Measurements from ENCODE around the gene GRAMD1B. TPM values are rescaled to one million over a fixed set of nuclear protein-coding genes. Genes with fewer than 3 reads are reported as not detected.

Gene GRAMD1B
- total RNA-seq, 1 donor from 2014 or later = 40.7 TPM

Other genes with a start within 250 kb of the GRAMD1B start
- 0.09 TPM in 1 of 2 replicates, not detected in the other for gene CLMP, start 235.0 kb upstream of the GRAMD1B start, total RNA-seq
- not detected in 2 replicates for gene SCN3B, start 224.4 kb downstream of the GRAMD1B start, total RNA-seq

Data from T-helper 2 cell treated with Interferon-gamma antibody and Interleukin-4, amounts not matched to agents 100 ng/mL and 5 ng/mL, for 36 hours (primary cell).